HTERT RPE-1 (cell line): ENCODE data around the gene JSRP1.
"Not testable (repeated sequence)": the region's sequence is repeated elsewhere in the genome, so short reads cannot be mapped to it uniquely, and the experiment has no call there.

Source experiments
- in situ Hi-C: fragments of 300-500 bp; cut with MboI; formaldehyde crosslinking; loops from 4 replicates; pipeline ENCODE4 v1.14.3; 2020; ENCODE audit warnings: low sequenced_read_pairs

Gene JSRP1

GRCh38 chr19:2282862-2283237 lies 26.6 kb upstream of the JSRP1 start:
- in situ Hi-C loops, result no loop called here

DNA sequence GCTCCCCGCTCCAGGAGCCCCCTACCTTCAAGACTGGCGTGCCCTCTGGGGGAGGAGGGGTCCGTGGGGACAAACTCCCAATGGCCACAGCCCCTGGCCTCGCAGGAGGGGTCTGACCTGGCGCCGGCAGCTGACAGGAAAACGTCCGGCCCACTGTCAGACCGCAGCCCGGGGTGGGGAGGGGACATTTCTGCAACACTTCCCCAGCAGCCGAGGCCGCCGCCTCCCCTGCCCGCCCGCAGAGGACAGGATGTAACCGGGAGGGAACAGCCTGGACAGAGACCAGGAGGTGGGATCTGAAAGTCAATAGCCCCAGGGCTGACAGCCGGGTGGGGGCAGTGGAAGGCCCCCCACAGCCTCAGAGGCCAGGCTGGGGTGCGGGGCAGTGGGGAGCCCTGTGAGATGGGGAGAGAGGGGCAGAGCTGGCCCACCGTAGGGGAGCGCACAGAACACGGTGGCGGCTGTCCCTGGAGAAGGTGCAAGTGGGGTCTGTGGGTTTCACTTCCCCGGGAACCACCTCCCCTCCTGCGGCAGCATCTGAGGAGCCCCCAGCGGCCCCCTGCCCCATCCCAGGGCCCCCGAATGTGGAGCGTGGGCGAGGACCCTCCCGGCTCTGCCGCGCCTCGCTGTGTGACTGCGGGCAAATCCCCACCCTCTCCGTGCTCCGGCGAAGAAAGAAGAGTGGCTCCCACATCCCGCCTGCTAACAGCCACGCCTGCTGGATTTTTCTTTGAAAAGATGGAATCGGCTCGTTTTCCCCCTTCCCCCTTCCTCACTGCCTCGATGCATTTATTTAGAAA lies 26.0 kb upstream of the JSRP1 start, which contains the start of gene PEAK3:
TSS of gene PEAK3 (minus strand) at position 114 of the 800 bp plus-strand sequence. CDS start 1,244 bp downstream, outside the sequence.
- in situ Hi-C loops, result no loop called here

DNA sequence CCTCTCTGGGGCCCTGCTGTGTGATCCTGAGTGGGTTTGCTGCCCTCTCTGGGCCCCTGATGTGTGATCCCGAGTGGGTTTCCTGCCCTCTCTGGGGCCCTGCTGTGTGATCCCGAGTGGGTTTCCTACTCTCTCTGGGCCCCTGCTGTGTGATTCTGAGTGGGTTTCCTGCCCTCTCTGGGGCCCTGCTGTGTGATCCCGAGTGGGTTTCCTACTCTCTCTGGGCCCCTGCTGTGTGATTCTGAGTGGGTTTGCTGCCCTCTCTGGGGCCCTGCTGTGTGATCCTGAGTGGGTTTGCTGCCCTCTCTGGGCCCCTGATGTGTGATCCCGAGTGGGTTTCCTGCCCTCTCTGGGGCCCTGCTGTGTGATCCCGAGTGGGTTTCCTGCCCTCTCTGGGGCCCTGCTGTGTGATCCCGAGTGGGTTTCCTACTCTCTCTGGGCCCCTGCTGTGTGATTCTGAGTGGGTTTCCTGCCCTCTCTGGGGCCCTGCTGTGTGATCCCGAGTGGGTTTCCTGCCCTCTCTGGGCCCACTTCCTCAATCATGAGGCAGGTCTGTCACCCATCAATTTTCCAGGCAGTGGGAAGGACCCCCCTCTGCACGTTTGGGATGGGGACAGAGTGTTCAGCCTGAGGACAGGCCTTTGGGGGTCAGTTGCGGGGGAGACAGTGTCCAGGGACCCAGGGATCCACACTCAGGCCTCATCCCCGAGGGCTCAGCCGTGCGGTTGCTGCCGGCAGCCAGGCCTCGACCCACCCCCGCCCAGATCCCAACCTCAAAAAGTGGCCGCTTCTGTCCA lies 25.2 kb upstream of the JSRP1 start:
- in situ Hi-C loops, result not testable (repeated sequence)

GRCh38 chr19:2280633-2281264 lies 24.5 kb upstream of the JSRP1 start:
- in situ Hi-C loops, result no loop called here

DNA sequence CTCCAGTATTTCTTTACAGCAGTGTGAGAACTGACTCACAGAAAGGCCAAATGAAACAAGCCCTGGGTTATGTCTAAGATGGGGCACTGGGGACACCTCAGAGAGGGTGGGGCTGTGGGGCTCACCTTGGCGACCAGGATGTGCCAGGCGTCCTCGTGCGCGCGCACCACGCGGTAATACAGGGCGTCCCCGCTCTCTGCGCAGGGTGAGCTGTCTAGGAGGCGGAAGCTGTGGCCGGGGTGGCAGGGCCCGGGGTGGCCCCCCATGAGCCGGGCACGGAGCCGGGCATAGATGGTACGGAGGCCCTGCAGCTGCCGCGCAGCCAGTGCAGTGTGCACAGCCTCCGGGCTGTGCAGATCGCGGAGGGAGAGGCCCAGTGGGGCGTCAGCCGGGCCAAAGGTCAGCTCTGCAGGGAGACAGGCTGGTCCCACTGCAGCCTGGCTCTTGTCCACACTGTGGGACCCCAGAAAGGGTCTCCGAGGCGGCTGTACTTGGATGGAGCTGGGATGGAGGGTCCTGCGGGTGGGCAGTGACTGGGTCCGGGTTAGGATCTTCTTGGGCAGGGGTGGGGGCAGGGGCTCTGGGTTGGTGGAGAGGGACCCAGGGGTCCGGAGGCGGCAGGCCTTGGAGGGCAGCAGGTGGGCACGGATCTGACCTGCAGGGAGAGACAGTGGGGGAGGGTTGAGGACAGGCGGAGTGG lies 22.4 kb upstream of the JSRP1 start:
- in situ Hi-C loops, result no loop called here

DNA sequence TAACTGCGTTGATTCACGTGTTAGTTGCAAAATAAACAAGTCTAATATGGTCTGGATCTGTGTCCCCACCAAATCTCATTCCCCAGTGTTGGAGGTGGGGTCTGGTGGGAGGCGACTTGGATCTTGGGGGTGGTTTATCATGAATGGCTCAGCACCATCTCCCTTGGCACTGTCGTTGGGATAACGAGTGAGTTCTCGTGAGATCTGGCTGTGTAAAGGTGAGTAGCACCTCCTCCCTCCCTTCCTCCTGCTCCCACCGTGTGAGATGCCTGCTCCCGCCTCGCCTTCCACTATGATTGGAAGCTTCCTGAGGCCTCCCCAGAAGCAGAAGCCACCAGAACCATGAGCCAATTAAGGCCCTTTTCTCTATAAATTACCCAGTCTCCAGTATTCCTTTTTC lies 20.9 kb upstream of the JSRP1 start:
- in situ Hi-C loops, result no loop called here

- in situ Hi-C loops, result no loop called here
These were observed 20.3 kb upstream of the JSRP1 start for GRCh38 chr19:2276429-2276986.

DNA sequence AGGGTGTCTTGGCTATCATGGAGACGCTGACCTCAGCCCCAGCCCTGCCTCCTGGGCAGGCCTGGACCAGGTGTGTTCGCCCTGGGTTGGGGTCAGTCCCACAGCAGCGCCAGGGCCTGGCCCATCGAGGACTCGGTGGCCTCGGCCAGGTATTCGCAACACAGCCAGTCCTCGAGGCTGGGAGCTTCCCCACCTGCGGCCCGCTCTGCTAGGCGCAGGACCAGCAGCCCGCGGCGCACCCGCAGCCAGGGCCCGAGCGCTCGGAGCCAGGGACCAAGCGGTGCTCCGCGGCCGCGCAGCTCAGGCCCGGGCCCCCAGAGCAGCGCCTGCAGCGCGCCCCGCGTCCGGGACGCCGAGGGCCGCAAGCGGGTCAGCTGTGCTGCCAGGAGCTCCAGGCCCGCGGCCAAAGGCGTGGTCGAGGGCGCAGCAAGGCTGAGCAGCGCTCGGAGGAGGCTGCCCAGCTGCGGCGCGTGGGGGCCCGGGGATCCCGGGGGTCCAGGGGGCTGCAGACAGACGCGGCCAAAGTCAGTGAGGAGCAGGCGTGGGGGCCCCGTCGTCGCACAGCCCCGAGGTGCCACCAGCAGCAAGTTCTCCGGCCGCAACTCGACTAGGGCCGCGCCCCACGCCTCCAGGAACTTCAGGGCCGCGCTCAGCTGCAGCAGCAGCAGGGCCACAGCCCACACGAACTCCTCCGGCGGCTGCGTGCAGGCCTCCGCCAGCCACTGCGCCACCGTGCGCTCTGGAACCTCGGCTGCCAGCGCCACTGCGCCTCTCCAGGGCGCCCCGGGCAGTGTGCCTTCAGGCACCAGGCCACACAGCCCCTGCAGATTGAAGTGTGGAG lies 19.6 kb upstream of the JSRP1 start:
- in situ Hi-C loops, result no loop called here

GRCh38 chr19:2274931-2275535 lies 18.8 kb upstream of the JSRP1 start:
- in situ Hi-C loops, result no loop called here

GRCh38 chr19:2274185-2274711 lies 18.0 kb upstream of the JSRP1 start:
- in situ Hi-C loops, result no loop called here

- in situ Hi-C loops, result no loop called here
These were observed 17.4 kb upstream of the JSRP1 start for GRCh38 chr19:2273356-2274184.

GRCh38 chr19:2271234-2272103 lies 15.3 kb upstream of the JSRP1 start:
- in situ Hi-C loops, result no loop called here

DNA sequence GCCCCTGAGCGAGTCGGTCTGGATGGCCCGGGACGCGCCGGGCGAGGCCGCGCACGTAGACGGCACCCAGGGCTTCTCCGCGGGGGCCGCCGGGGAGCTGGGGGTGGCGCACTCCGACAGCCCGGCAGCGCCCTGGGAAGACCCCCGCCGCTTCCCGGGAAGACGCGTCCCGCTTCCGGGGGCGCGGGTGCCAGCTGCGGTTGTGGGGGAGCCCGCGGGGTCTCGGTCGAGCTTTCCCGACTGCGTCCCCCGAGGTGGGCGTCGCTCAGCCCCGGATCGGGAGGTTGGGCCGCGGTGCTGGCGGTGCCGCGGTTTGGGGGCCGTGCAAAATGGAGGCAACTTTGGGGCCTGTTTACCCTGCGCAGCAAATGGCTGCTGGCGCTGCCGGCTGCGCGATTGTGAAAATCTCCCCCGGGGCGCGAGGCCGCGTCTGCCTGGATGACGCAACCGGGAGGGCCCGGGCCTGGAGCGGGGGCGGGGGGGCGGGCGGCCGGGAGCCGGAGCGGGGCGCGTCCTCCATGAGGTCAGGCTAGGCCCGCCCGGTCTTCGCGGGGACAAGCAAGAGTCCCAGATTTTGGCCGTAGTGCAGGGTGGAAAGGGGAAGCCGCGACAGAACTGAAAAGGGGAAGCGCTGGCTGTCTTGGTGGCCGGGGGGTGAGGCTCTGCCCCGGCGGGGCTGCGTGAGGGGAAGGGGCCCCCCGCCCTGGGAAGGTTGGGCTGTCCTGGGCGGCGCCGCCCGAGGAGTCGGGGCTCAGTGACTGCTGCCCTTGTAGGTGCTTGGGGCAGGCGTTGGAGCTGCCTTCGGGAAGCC lies 14.4 kb upstream of the JSRP1 start:
- in situ Hi-C loops, result no loop called here

DNA sequence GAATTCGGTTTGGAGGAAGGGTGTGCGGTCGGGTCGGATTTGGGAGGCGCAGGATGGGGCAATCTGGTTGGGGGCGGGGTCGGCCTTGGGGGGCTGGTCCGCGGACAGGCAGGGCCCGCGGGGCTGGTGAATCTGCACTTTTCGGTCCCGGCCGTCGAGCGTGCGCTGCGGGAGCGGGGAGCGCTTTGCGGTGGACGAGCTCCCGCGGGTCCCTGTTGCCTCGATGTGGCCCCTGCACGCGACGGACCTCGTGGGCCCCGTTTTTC lies 13.9 kb upstream of the JSRP1 start:
- in situ Hi-C loops, result no loop called here

GRCh38 chr19:2269244-2270156 lies 13.3 kb upstream of the JSRP1 start:
- in situ Hi-C loops, result no loop called here

- in situ Hi-C loops, result no loop called here
These were observed 12.6 kb upstream of the JSRP1 start for GRCh38 chr19:2268861-2269243.
